NCI-H345 treated with DMSO at 0.1 percent for 48 hours (cell line): ENCODE results near the gene RNF121.

Experiments used
- DNase-seq: peaks from one replicate; lab custom pipeline; 2025; ENCODE audit not compliant: unreplicated experiment; lab: John Stamatoyannopoulos, UW

Gene RNF121

GRCh38 chr11:71934213-71934612 lies 5.4 kb downstream of the RNF121 start:
- no peak for DNase-seq

GRCh38 chr11:71935338-71935925 lies 6.6 kb downstream of the RNF121 start:
- no peak for DNase-seq

- DNase-seq, result no peak
Observed at GRCh38 chr11:71936825-71937224, 8.0 kb downstream of the RNF121 start.

GRCh38 chr11:71937826-71938225 lies 9.0 kb downstream of the RNF121 start:
- no peak for DNase-seq

GRCh38 chr11:71940561-71941219 lies 11.8 kb downstream of the RNF121 start:
- DNase-seq, result no peak

GRCh38 chr11:71946144-71946571 lies 17.3 kb downstream of the RNF121 start:
- DNase-seq, result no peak

GRCh38 chr11:71947498-71947897 lies 18.7 kb downstream of the RNF121 start:
- DNase-seq, result no peak

GRCh38 chr11:71948314-71949027 lies 19.6 kb downstream of the RNF121 start:
- no peak for DNase-seq

- no peak for DNase-seq
Observed at GRCh38 chr11:71949034-71949433, 20.2 kb downstream of the RNF121 start.

- DNase-seq, result no peak
Observed at GRCh38 chr11:71951741-71952310, 23.0 kb downstream of the RNF121 start.

GRCh38 chr11:71955898-71956456 lies 27.1 kb downstream of the RNF121 start:
- DNase-seq, result no peak

- DNase-seq, result no peak
Observed at GRCh38 chr11:71962428-71963038, 33.7 kb downstream of the RNF121 start.

GRCh38 chr11:71963468-71963867 lies 34.6 kb downstream of the RNF121 start:
- no peak for DNase-seq

GRCh38 chr11:71964641-71965040 lies 35.8 kb downstream of the RNF121 start:
- DNase-seq, result no peak

- DNase-seq, result no peak
Observed at GRCh38 chr11:71971680-71972079, 42.8 kb downstream of the RNF121 start.

GRCh38 chr11:71976551-71976950 lies 47.7 kb downstream of the RNF121 start:
- no peak for DNase-seq

GRCh38 chr11:71977090-71977489 lies 48.2 kb downstream of the RNF121 start:
- DNase-seq, result no peak

GRCh38 chr11:71977743-71978418 lies 49.0 kb downstream of the RNF121 start:
- no peak for DNase-seq

- no peak for DNase-seq
Observed at GRCh38 chr11:71979094-71979493, 50.2 kb downstream of the RNF121 start.

- no peak for DNase-seq
Observed at GRCh38 chr11:71979602-71980001, 50.8 kb downstream of the RNF121 start.

GRCh38 chr11:71986131-71986530 lies 57.3 kb downstream of the RNF121 start:
- DNase-seq, result no peak
